HUES6 (cell line): ENCODE data around the gene TXNRD3.

Experiments used
- H3K27ac ChIP-seq: 2 replicates; pipeline ENCODE4 v1.7.0; 2013; ENCODE audit warnings: low read depth, mild to moderate bottlenecking, low read length, inconsistent platforms
- H3K27me3 ChIP-seq: 2 replicates; pipeline ENCODE4 v1.6.1; 2013; ENCODE audit warnings: low read length; ENCODE audit not compliant: control insufficient read depth, insufficient read depth
- H3K36me3 ChIP-seq: 2 replicates; pipeline ENCODE4 v1.6.1; 2013; ENCODE audit warnings: low read length; ENCODE audit not compliant: control insufficient read depth, insufficient read depth
- H3K4me1 ChIP-seq: 2 replicates; pipeline ENCODE4 v1.6.1; 2013; ENCODE audit warnings: low read length; ENCODE audit not compliant: control insufficient read depth, insufficient read depth
- H3K4me3 ChIP-seq: 2 replicates; pipeline ENCODE4 v1.5.1; 2013; ENCODE audit warnings: low read depth, low read length
- H3K9ac ChIP-seq: one replicate; pipeline ENCODE4 v1.6.1; 2013; ENCODE audit warnings: mild to moderate bottlenecking, low read length
- H3K9me3 ChIP-seq: 2 replicates; pipeline ENCODE4 v1.6.1; 2013; ENCODE audit warnings: low read depth, low read length; ENCODE audit not compliant: control insufficient read depth, insufficient read depth

The TXNRD3 gene

GRCh38 chr3:126654571-126655383, at the start of gene TXNRD3:
Gene TXNRD3 (minus strand): TSS chr3:126655124.
- Histone ChIP-seq H3K36me3 (no peaks in the 10 kb centered on the region), H3K4me3 (peak within 1 kb of the TSS; percentile 68), H3K9ac (peak within 1 kb of the TSS; percentile 75), H3K27me3 (peaks cover 53% of the 10 kb centered on the region), H3K4me1 (peaks cover 4% of the 10 kb centered on the region; the same call in 1 of the 2 replicates), H3K27ac (no peak within 1 kb of the TSS), H3K9me3 (no peaks in the 10 kb centered on the region)

- peak within 1 kb of the TSS; percentile 76 for H3K4me3 ChIP-seq
- H3K4me1 ChIP-seq: peaks cover 15% of the 10 kb centered on the region
- no peak within 1 kb of the TSS for H3K27ac ChIP-seq
- no peaks in the 10 kb centered on the region for H3K9me3 ChIP-seq
- H3K9ac ChIP-seq: peak within 1 kb of the TSS; percentile 21
- H3K27me3 ChIP-seq: peaks cover 28% of the 10 kb centered on the region
- no peaks in the 10 kb centered on the region for H3K36me3 ChIP-seq
Observed at GRCh38 chr3:126703512-126704493, 48.9 kb upstream of the TXNRD3 start, which contains the start of gene CHCHD6. Gene CHCHD6 (plus strand): TSS chr3:126704240. CDS start chr3:126704313, 73 bp downstream.

GRCh38 chr3:126699011-126699410, 44.1 kb upstream of the TXNRD3 start:
- Histone ChIP-seq H3K4me1 (peaks cover 9% of the 10 kb centered on the region), H3K36me3 (no peaks in the 10 kb centered on the region), H3K9me3 (no peaks in the 10 kb centered on the region), H3K9ac (no peak overlapping the region), H3K4me3 (no peak overlapping the region), H3K27me3 (peaks cover 11% of the 10 kb centered on the region), H3K27ac (no peak overlapping the region)

- Histone ChIP-seq H3K27me3 (no peaks in the 10 kb centered on the region), H3K9me3 (no peaks in the 10 kb centered on the region), H3K36me3 (no peaks in the 10 kb centered on the region), H3K27ac (no peak overlapping the region), H3K4me3 (no peak overlapping the region), H3K4me1 (no peaks in the 10 kb centered on the region), H3K9ac (no peak overlapping the region)
Observed at GRCh38 chr3:126696701-126697267, 41.9 kb upstream of the TXNRD3 start.

GRCh38 chr3:126693921-126694320, 39.0 kb upstream of the TXNRD3 start:
- Histone ChIP-seq H3K4me3 (no peak overlapping the region), H3K27ac (no peak overlapping the region), H3K27me3 (no peaks in the 10 kb centered on the region), H3K4me1 (no peaks in the 10 kb centered on the region), H3K9ac (no peak overlapping the region), H3K36me3 (no peaks in the 10 kb centered on the region), H3K9me3 (no peaks in the 10 kb centered on the region)

- Histone ChIP-seq H3K27me3 (no peaks in the 10 kb centered on the region), H3K9me3 (no peaks in the 10 kb centered on the region), H3K27ac (no peak overlapping the region), H3K4me3 (no peak overlapping the region), H3K9ac (no peak overlapping the region), H3K36me3 (no peaks in the 10 kb centered on the region), H3K4me1 (no peaks in the 10 kb centered on the region)
Observed at GRCh38 chr3:126692858-126693257, 37.9 kb upstream of the TXNRD3 start.

- H3K27ac ChIP-seq: no peak overlapping the region
- no peaks in the 10 kb centered on the region for H3K36me3 ChIP-seq
- no peaks in the 10 kb centered on the region for H3K4me1 ChIP-seq
- H3K27me3 ChIP-seq: no peaks in the 10 kb centered on the region
- no peak overlapping the region for H3K4me3 ChIP-seq
- no peaks in the 10 kb centered on the region for H3K9me3 ChIP-seq
- no peak overlapping the region for H3K9ac ChIP-seq
Observed at GRCh38 chr3:126691765-126692164, 36.8 kb upstream of the TXNRD3 start.

GRCh38 chr3:126685493-126685892, 30.6 kb upstream of the TXNRD3 start:
- Histone ChIP-seq H3K9ac (no peak overlapping the region), H3K36me3 (no peaks in the 10 kb centered on the region), H3K27ac (no peak overlapping the region), H3K27me3 (no peaks in the 10 kb centered on the region; the same call in 1 of the 2 replicates), H3K9me3 (no peaks in the 10 kb centered on the region), H3K4me3 (no peak overlapping the region), H3K4me1 (peaks cover 4% of the 10 kb centered on the region)

- Histone ChIP-seq H3K9me3 (no peaks in the 10 kb centered on the region), H3K4me3 (no peak overlapping the region), H3K27me3 (peaks cover 4% of the 10 kb centered on the region), H3K36me3 (no peaks in the 10 kb centered on the region), H3K9ac (no peak overlapping the region), H3K4me1 (peaks cover 6% of the 10 kb centered on the region), H3K27ac (no peak overlapping the region)
Observed at GRCh38 chr3:126685021-126685420, 30.1 kb upstream of the TXNRD3 start.

GRCh38 chr3:126684218-126684751, 29.4 kb upstream of the TXNRD3 start:
- Histone ChIP-seq H3K36me3 (no peaks in the 10 kb centered on the region), H3K4me3 (no peak overlapping the region), H3K27me3 (peaks cover 11% of the 10 kb centered on the region), H3K9me3 (no peaks in the 10 kb centered on the region), H3K27ac (no peak overlapping the region), H3K4me1 (peaks cover 13% of the 10 kb centered on the region), H3K9ac (no peak overlapping the region)
